ENCODE data around the gene CLDN14. TPM values are rescaled to one million over a fixed set of nuclear protein-coding genes. Genes with fewer than 3 reads are reported as not detected.

Gene CLDN14
- total RNA-seq, 1 experiment from 2014 or later, result not detected

GRCh38 chr21:36456729-36457414 is 23.1 kb downstream of the CLDN14 start:
- ChIA-PET POLR2A (interaction anchor here (0.7 to 0.8 kb wide), 2 partner anchors 11 to 26 kb away, joined by 3 to 4 read pairs; no protein-coding TSS in a partner anchor), CTCF (interaction anchor here (0.5 to 0.6 kb wide), 2 partner anchors 221 to 427 kb away, joined by 3 read pairs; no protein-coding TSS in a partner anchor)
- DNase-seq (ENCODE audit: unreplicated experiment), result no peak
- H3K36me3 Mint-ChIP-seq (ENCODE audit: insufficient read depth, unreplicated experiment), result no peaks in the 10 kb centered on the region
- peaks cover 4% of the 10 kb centered on the region for H3K4me1 Mint-ChIP-seq (ENCODE audit: insufficient read depth, unreplicated experiment)
- no peak for TF ChIP-seq CTCF (IDR thresholded peaks at IDR 0.05; ENCODE audit: unreplicated experiment)
- no peak overlapping the region for H3K27ac Mint-ChIP-seq (ENCODE audit: low read depth, unreplicated experiment)
- H3K4me3 Mint-ChIP-seq (ENCODE audit: unreplicated experiment), result no peak overlapping the region
- BruUV-seq (replicated peaks), result no TSS peak
- no peaks in the 10 kb centered on the region for H3K9me3 Mint-ChIP-seq (ENCODE audit: unreplicated experiment)
- no peaks in the 10 kb centered on the region for H3K27me3 Mint-ChIP-seq (ENCODE audit: insufficient read depth, unreplicated experiment)
- intact Hi-C loops (cut with micrococcal nuclease), result no loop called here

- no peak for DNase-seq (ENCODE audit: unreplicated experiment)
- H3K27ac Mint-ChIP-seq (ENCODE audit: low read depth, unreplicated experiment), result no peak overlapping the region
- peaks cover 4% of the 10 kb centered on the region for H3K4me1 Mint-ChIP-seq (ENCODE audit: insufficient read depth, unreplicated experiment)
- H3K4me3 Mint-ChIP-seq (ENCODE audit: unreplicated experiment), result no peak overlapping the region
- no peaks in the 10 kb centered on the region for H3K36me3 Mint-ChIP-seq (ENCODE audit: insufficient read depth, unreplicated experiment)
- no TSS peak for BruUV-seq (replicated peaks)
- no peak for TF ChIP-seq CTCF (IDR thresholded peaks at IDR 0.05; ENCODE audit: unreplicated experiment)
- intact Hi-C loops (cut with micrococcal nuclease), result no loop called here
- H3K9me3 Mint-ChIP-seq (ENCODE audit: unreplicated experiment), result no peaks in the 10 kb centered on the region
- POLR2A ChIA-PET, result interaction anchor here (0.7 kb wide), 1 partner anchor 24 kb away, joined by 3 read pairs; no protein-coding TSS in a partner anchor
- CTCF ChIA-PET, result interaction anchor here (0.8 to 1.4 kb wide), 3 partner anchors 14 to 33 kb away, joined by 3 to 5 read pairs (median 4); no protein-coding TSS in a partner anchor
- H3K27me3 Mint-ChIP-seq (ENCODE audit: insufficient read depth, unreplicated experiment), result no peaks in the 10 kb centered on the region
These were observed 25.2 kb downstream of the CLDN14 start for GRCh38 chr21:36454706-36455105.

DNA sequence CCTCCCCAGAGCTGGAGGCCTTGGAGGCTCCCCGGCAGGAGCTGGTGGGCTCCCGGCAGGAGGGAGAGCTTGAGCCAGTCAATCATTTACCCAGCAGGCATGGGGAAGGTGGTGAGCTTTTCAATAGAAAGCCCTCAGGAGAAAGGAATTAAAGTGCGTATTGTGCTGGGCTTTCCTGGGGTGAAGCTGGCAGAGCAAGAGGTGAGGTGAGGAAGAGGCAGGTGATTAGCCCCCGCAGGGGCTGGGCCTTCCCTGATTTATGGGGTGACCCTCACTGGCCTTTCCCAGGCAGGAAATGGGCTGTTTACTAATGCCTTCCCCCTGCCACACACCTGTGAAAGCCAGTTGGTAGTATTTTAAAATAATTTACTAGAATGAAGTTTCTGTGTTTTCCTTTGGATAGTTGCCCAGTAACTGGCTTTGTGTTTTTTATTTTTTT is 25.8 kb downstream of the CLDN14 start:
- no peaks in the 10 kb centered on the region for H3K27me3 Mint-ChIP-seq (ENCODE audit: insufficient read depth, unreplicated experiment)
- no peak for TF ChIP-seq CTCF (IDR thresholded peaks at IDR 0.05; ENCODE audit: unreplicated experiment)
- no TSS peak for BruUV-seq (replicated peaks)

GRCh38 chr21:36452281-36452825 is 27.6 kb downstream of the CLDN14 start:
- no TSS peak for BruUV-seq (replicated peaks)
- intact Hi-C loops (cut with micrococcal nuclease), result no loop called here
- H3K36me3 Mint-ChIP-seq (ENCODE audit: insufficient read depth, unreplicated experiment), result no peaks in the 10 kb centered on the region
- peaks cover 4% of the 10 kb centered on the region for H3K4me1 Mint-ChIP-seq (ENCODE audit: insufficient read depth, unreplicated experiment)
- no peak overlapping the region for H3K27ac Mint-ChIP-seq (ENCODE audit: low read depth, unreplicated experiment)
- H3K27me3 Mint-ChIP-seq (ENCODE audit: insufficient read depth, unreplicated experiment), result no peaks in the 10 kb centered on the region
- no peak overlapping the region for H3K4me3 Mint-ChIP-seq (ENCODE audit: unreplicated experiment)
- no peaks in the 10 kb centered on the region for H3K9me3 Mint-ChIP-seq (ENCODE audit: unreplicated experiment)
- ChIA-PET POLR2A (no interaction called here), CTCF (no interaction called here)
- TF ChIP-seq CTCF (IDR thresholded peaks at IDR 0.05; ENCODE audit: unreplicated experiment), result no peak
- no peak for DNase-seq (ENCODE audit: unreplicated experiment)

More for the DNA sequence above, 25.8 kb downstream of the CLDN14 start:
- no peaks in the 10 kb centered on the region for H3K36me3 Mint-ChIP-seq (ENCODE audit: insufficient read depth, unreplicated experiment)
- no peak overlapping the region for H3K4me3 Mint-ChIP-seq (ENCODE audit: unreplicated experiment)
- CTCF ChIA-PET, result interaction anchor here (0.6 to 1.4 kb wide), 3 partner anchors 14 to 31 kb away, joined by 3 to 5 read pairs (median 4); no protein-coding TSS in a partner anchor
- no peak for DNase-seq (ENCODE audit: unreplicated experiment)
- no peak overlapping the region for H3K27ac Mint-ChIP-seq (ENCODE audit: low read depth, unreplicated experiment)
- no peaks in the 10 kb centered on the region for H3K9me3 Mint-ChIP-seq (ENCODE audit: unreplicated experiment)
- intact Hi-C loops (cut with micrococcal nuclease), result no loop called here
- POLR2A ChIA-PET, result interaction anchor here (0.6 kb wide), 1 partner anchor 9 kb away, joined by 3 read pairs; no protein-coding TSS in a partner anchor
- H3K4me1 Mint-ChIP-seq (ENCODE audit: insufficient read depth, unreplicated experiment), result peaks cover 4% of the 10 kb centered on the region
